ENCODE data around the gene CCL18.
"Not testable (repeated sequence)": the region's sequence is repeated elsewhere in the genome, so short reads cannot be mapped to it uniquely, and the experiment has no call there.

CCL18 gene

GRCh38 chr17:36063786-36064541 lies at the start of gene CCL18:
CCL18 (plus strand) TSS chr17:36064272; CDS start chr17:36064343, 71 bp downstream.
- DNase-seq, result no peak

GRCh38 chr17:36014946-36015345 lies 49.1 kb upstream of the CCL18 start:
- no peak for DNase-seq

- DNase-seq, result not testable (repeated sequence)
These were observed 48.2 kb upstream of the CCL18 start for GRCh38 chr17:36015895-36016294.

- DNase-seq, result no peak
These were observed 47.5 kb upstream of the CCL18 start for GRCh38 chr17:36016555-36016954.

GRCh38 chr17:36017799-36018198 lies 46.3 kb upstream of the CCL18 start, which contains the start of gene CCL23:
CCL23 (minus strand) TSS chr17:36017972; CDS start chr17:36017897, 75 bp downstream.
- no peak for DNase-seq

GRCh38 chr17:36019423-36019822 lies 44.6 kb upstream of the CCL18 start:
- DNase-seq, result no peak

- DNase-seq, result no peak
These were observed 39.8 kb upstream of the CCL18 start for GRCh38 chr17:36024106-36024869.

- DNase-seq, result no peak
These were observed 36.3 kb upstream of the CCL18 start for GRCh38 chr17:36027761-36028160.

GRCh38 chr17:36030956-36031355 lies 33.1 kb upstream of the CCL18 start:
- DNase-seq, result no peak

- DNase-seq, result no peak
These were observed 29.9 kb upstream of the CCL18 start for GRCh38 chr17:36034127-36034526.

- DNase-seq, result no peak
These were observed 27.8 kb upstream of the CCL18 start for GRCh38 chr17:36036235-36036634.

GRCh38 chr17:36048066-36048465 lies 16.0 kb upstream of the CCL18 start:
- DNase-seq, result no peak

GRCh38 chr17:36049643-36050042 lies 14.4 kb upstream of the CCL18 start:
- no peak for DNase-seq

- DNase-seq, result no peak
These were observed 8.9 kb upstream of the CCL18 start for GRCh38 chr17:36055171-36055570.

- no peak for DNase-seq
These were observed 8.1 kb upstream of the CCL18 start for GRCh38 chr17:36055921-36056520.

- no peak for DNase-seq
These were observed 6.2 kb upstream of the CCL18 start for GRCh38 chr17:36057911-36058310.

- DNase-seq, result no peak
These were observed 4.7 kb upstream of the CCL18 start for GRCh38 chr17:36059406-36059805.

- DNase-seq, result no peak
These were observed 3.3 kb upstream of the CCL18 start for GRCh38 chr17:36060816-36061215.

GRCh38 chr17:36066365-36066985 lies 2.4 kb downstream of the CCL18 start:
- DNase-seq, result no peak

GRCh38 chr17:36068524-36068923 lies 4.5 kb downstream of the CCL18 start:
- DNase-seq, result no peak

- no peak for DNase-seq
These were observed 5.1 kb downstream of the CCL18 start for GRCh38 chr17:36069136-36069535.

- no peak for DNase-seq
These were observed 6.4 kb downstream of the CCL18 start for GRCh38 chr17:36070427-36070826.

- no peak for DNase-seq
These were observed 7.7 kb downstream of the CCL18 start for GRCh38 chr17:36071751-36072150.

Data from SHP77 treated with DMSO at 0.1 percent for 48 hours (cell line).